NCI-H146 treated with DMSO at 0.1 percent for 48 hours (cell line): Measurements from ENCODE around the gene TBX1.

ENCODE experiments used
- DNase-seq: peaks from one replicate; lab custom pipeline; 2025; ENCODE audit not compliant: unreplicated experiment; lab: John Stamatoyannopoulos, UW

Gene TBX1

DNA sequence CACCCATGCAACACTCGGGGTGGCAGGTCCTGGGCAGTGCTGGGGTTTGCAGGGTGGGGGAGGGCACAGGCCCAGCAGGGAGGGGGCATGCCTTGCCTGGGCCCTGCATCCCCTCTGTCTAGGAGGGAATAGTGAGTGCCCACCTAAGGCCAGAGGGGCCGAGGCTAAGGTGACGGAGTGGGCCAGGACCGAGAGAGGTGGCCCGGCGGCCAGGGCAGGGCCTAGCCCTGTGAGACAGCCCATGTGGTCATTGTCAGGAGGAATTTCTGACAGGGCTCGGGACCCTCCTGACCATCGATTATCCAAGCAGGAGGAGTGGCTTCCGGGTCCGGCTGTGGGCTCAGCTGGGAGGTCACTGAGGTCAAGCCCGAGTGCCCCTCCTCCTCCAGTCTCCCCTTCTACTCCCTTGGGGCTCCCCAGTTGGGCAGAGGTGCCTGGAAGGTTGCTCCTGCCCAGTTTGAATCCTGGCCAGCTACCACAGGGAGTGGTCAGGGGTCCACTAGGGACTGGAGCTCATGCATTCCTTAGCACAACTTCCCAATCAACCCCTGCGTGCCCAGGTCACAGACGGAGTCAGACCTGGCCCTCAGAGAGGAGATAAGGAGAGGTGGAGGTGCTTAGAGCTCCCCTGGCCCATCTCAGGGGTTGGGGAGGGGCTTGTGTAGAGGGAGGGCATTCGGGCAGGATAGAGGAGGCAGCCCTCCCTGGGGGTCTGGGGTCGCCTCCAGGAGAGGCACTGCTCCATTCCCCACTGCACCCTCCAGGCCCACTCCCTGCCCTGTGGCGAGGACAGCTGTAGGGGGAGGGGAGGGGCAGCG is 22.5 kb upstream of the TBX1 start:
- no peak for DNase-seq

- DNase-seq, result no peak
Measured at GRCh38 chr22:19738664-19739447, 21.7 kb upstream of the TBX1 start.

GRCh38 chr22:19739448-19739895 is 21.1 kb upstream of the TBX1 start:
- no peak for DNase-seq

DNA sequence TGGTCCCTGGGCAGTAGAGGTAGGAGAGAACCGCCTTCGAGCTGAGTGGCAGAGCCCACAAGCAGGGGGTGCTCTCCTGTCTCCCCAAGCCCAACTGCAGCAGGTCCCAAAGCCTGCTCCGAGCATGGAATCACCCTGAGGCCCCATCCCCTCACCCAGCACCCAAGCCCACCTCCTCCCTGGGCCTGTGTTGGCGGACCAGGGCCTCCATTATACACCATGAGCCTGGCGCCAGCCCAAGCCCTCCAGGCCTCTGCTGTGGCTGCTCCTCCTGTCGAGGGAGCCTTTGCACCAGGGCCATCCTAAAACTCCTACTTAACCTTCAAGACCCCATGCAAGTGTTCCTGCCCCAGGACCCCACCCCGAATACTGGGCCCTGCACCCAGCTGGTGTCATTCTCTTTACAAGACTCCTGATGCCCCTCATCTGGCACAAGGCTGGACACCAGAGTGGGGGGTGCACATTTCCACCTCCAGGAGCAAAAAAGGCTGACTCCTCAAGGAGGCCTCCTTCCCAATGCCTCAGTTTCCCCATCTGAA is 20.6 kb upstream of the TBX1 start:
- no peak for DNase-seq

DNA sequence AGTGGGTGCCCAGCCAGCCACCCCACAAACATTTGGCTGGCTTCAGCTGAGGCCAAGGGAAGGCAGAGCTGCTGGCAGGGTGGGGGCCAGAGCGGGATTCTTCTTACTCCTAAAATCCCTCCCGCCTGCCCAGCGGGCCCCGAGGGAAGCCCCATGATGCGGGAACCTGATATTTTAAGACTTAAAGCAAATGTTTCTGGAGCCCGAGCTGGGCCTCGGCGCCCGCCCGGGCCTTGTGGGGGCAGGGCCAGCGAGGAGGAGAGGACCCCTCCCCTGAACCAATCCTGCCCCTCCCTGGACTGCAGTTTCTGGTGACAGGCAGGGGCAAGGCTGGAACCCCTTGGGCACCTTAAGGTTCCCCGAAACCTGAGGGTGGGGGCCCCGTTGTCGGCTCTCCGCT is 20.0 kb upstream of the TBX1 start:
- no peak for DNase-seq

GRCh38 chr22:19741053-19741452 is 19.5 kb upstream of the TBX1 start:
- no peak for DNase-seq

GRCh38 chr22:19742160-19743066 is 18.2 kb upstream of the TBX1 start:
- no peak for DNase-seq

DNA sequence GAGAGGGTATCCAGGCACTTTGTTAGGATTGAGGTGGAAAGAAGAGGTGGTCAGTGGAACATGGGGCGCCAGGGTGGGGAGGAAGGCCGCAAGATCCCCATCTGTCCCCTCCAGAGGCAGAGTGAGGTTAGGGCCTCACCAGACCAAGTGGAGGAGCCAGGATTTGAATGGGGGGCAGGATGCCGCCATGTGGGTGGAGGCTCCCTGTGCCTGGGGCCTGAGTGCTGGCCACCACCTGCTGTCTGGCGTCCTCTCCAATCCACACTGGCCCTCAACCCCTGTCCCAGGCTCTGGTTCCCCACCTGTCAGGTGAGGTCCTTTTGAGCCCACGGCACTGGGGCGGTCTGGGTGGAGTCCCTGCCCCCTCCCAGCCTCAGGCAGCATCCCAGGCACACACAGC is 17.5 kb upstream of the TBX1 start:
- DNase-seq, result no peak

DNA sequence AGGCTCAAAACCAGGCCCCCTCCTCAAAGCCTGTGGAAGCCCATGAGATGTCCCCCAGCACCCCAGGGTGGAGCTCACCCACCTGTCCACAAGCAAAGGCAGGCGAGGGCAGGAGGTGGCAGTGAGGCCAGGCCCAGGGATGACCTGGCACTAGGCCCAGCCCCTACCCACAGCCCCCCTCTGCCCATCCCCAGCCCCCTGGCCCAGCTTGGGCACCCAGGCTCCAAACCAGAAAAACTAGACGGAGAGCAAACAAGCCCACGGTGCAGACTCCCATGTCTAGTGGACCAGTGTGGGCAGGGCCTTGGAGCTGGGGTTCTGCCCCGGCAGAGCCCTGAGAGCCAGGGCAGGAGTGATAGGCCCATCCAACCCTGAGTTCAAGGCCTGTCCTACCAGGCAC is 16.9 kb upstream of the TBX1 start:
- no peak for DNase-seq

GRCh38 chr22:19744350-19745006 is 16.1 kb upstream of the TBX1 start:
- DNase-seq, result no peak

DNA sequence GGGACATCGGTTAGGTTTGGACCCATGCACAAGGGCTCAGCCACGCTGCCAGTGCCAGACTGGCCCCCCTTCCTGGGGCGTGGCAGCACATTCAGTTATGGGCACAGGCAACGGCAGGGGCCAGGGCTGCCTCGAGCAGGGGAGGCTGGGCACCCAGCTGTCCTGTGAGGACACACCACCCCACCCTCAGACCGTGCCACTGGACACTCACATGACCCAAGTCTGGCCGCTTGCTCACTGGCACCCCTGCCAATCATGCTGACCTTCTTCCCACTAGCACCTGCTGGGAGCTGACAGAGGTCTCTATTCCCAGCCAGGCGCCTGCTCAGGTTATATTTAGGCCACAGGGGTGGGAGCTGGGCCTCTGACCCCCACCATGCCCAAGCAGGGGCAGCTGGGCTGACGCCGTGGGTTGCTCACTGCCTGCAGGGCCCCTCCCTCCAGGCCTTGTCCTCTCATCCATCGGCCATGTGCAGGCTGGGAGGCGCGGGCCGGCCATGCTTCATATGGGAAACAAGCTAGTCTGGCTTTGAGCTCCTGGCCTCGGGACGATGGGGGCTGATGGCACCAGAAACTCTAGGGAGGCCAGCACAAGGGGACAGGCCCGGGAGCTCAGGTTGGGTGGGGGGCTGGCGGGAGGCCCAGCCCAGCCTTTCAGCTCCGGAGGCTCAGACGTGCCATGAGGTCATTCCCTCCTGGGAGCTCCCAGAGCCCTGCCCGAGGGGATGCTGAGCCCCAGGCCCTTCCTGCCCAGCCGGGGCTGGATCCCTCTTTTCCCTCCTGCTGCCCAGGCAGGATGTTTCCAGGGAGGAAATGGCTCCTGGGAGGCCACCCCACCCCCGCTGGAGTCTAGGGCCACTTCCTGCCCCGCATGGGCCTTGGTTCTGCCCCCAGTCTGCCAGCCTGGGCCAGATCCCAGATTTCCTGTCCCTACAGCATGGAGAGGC is 15.2 kb upstream of the TBX1 start:
- DNase-seq, result no peak

GRCh38 chr22:19746726-19747125 is 13.9 kb upstream of the TBX1 start:
- DNase-seq, result peak; percentile 26

DNA sequence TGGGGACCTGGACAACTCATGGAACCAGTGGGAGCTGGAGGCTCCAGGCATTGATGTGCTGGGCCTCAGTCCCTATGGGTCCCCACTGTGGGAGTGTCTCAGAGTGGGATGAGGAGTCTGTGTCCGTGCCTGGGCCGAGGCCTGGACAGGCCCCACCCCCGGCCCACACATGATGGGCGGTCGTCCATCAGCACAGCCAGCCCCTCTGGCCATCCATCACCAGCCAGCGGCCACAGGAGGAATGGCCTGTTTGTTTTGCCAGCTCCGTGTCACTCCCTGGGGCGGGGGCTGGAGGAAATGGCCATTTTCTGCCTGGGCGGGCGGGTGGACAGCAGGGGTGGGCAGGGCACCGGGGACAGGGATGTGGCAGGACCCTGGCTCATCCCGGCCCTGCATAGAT is 13.0 kb upstream of the TBX1 start:
- DNase-seq, result no peak

DNA sequence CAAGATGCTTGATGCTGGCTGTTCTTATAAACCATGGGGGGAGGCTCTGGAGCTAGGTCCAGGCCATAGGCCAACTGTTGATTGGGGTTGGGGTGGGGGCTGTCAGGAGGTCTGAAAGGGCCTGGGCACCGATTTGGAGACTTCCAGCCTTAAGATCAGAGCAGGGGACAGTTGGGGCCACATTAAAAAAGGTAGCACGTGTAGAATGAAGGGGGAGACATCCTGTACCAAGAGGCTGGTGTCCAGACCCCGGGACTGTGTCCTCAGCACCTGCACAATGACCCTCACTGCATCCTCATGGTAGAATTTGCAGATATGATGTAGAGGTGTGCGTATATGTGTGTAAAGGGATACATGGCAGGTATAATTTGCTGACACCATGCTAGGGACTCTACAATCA is 12.4 kb upstream of the TBX1 start:
- DNase-seq, result no peak

- DNase-seq, result no peak
Measured at GRCh38 chr22:19748991-19749664, 11.4 kb upstream of the TBX1 start.

DNA sequence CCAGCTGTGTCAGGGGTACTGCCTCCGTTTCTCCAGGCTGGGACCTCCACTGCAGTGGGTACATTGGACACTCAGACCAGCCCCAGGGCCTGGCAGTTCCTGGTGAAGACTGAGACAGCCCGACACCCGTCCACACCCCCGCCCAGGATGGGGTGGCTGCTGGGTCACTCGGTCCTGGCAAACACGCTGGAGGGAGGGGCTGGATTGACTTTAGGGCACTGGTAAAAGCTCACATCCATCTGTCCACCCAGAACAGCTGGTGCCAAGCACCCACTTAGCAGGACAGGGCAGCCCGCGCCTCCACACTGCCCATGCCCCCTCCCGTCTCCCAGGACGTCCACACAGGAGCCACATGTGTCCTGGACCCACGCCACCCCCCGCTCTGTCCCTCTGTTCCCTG is 10.7 kb upstream of the TBX1 start:
- no peak for DNase-seq

DNA sequence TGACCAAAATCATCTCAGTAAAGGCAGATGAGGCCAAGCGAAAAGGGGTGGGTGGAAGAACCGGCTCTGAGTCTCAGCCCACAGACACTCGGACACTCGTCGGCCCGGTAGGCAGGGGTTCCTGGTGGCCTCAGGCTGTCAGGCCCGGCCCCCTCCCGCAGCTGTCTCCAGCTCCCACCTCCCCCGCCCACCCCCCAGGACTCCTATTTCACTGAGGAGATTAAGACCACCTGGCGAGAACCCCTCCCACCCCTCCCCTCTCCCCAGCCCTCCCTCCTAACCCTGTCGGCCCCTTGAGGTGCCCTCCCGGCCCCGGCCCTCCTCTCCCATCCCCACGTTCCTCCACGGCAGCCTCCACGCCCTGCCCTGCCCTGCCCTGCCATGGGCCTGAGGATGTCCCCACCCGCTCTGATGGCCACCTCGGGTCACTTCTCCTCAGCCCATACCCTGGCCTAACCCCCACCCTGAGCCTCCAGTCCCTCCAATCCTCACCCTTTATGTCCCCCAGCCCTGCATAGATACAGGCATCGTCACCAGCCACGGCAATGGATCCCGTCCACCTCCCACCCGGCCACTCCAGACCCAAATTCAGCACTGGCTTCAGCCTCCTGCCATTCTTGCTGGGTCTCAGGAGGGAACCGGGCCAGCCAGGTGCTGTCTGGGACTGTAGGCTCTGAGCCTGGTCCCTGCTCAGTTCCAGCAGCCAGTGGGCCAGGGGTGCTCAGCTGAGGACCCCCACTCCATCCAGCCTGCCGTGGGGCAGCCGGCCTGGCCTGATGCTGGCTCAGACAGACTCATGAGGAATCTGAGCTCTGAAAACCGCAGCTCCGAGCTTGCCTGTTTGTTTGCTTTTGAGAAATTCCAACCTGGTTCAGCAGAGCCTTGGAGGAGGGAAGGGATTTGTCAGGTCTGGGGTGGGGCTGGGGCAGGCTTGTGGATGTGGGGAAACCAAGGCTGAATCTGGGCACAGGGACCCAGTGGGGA is 9.8 kb upstream of the TBX1 start:
- DNase-seq, result no peak
